Activated naive CD4-positive, alpha-beta T cell treated with anti-CD3 and anti-CD28 coated beads, Interleukin-2, amount 50 U/mL, for 72 hours (primary cell): ENCODE measurements around the gene GLI3. TPM values are rescaled to one million over a fixed set of nuclear protein-coding genes. Genes with fewer than 3 reads are reported as not detected.

ENCODE experiments used
- ATAC-seq, 2 donors: fragments of 150-1000 bp; cut with Tn5 transposase; 2 replicates each; pipeline ENCODE4 v1.10.0; 2021; ENCODE audit warnings: mild to moderate bottlenecking in 2 of 2, moderate library complexity in 2 of 2
- DNase-seq, 2 donors: peaks; one replicate each; pipeline ENCODE4 v3.0.0; 2021 to 2022; ENCODE audit warnings: low spot score in 2 of 2
- H3K27ac Mint-ChIP-seq, 2 donors: one replicate each; pipeline ENCODE4 v1.8.0; 2022; ENCODE audit warnings: mild to moderate bottlenecking in 2 of 2, mixed read lengths in 2 of 2
- H3K36me3 Mint-ChIP-seq, 2 donors: one replicate each; pipeline ENCODE4 v1.8.0; 2022; ENCODE audit warnings: mixed read lengths in 2 of 2
- H3K9me3 Mint-ChIP-seq, 2 donors: one replicate each; pipeline ENCODE4 v1.8.0; 2022; ENCODE audit warnings: mixed read lengths in 2 of 2
- total RNA-seq, 2 donors: library from RNA; stranded (reverse); gene quantifications; one replicate each; pipeline ENCODE4 v1.2.3, GENCODE V29; 2022

Gene GLI3
- total RNA-seq, 2 donors from 2014 or later = 0.14 to 0.64 TPM

GRCh38 chr7:41955451-41955850 lies 281.6 kb downstream of the GLI3 start:
- ATAC-seq (no peak), DNase-seq (no peak)
- no peaks in the 10 kb centered on the region for H3K36me3 Mint-ChIP-seq
- no peaks in the 10 kb centered on the region for H3K9me3 Mint-ChIP-seq
- H3K27ac Mint-ChIP-seq = no peak overlapping the region

GRCh38 chr7:41954976-41955375 lies 282.0 kb downstream of the GLI3 start:
- H3K9me3 Mint-ChIP-seq = no peaks in the 10 kb centered on the region
- ATAC-seq (no peak), DNase-seq (no peak)
- no peak overlapping the region for H3K27ac Mint-ChIP-seq
- no peaks in the 10 kb centered on the region for H3K36me3 Mint-ChIP-seq

GRCh38 chr7:41948503-41948902 lies 288.5 kb downstream of the GLI3 start:
- Mint-ChIP-seq H3K9me3 (no peaks in the 10 kb centered on the region), H3K36me3 (no peaks in the 10 kb centered on the region), H3K27ac (no peak overlapping the region)
- DNase-seq (no peak), ATAC-seq (no peak)

- ATAC-seq (peak; percentile 75 to 88), DNase-seq (peak; percentile 60 to 81)
- Mint-ChIP-seq H3K27ac (no peak overlapping the region), H3K9me3 (no peaks in the 10 kb centered on the region), H3K36me3 (no peaks in the 10 kb centered on the region)
Observed at GRCh38 chr7:41943094-41943577, 293.9 kb downstream of the GLI3 start.

GRCh38 chr7:41942468-41943093 lies 294.4 kb downstream of the GLI3 start:
- ATAC-seq = peak in 1 of 2 donors; percentile 27
- DNase-seq = no peak
- no peak overlapping the region for H3K27ac Mint-ChIP-seq
- H3K36me3 Mint-ChIP-seq = no peaks in the 10 kb centered on the region
- no peaks in the 10 kb centered on the region for H3K9me3 Mint-ChIP-seq

- Mint-ChIP-seq H3K9me3 (no peaks in the 10 kb centered on the region), H3K27ac (no peak overlapping the region), H3K36me3 (no peaks in the 10 kb centered on the region)
- peak; percentile 76 to 85 for ATAC-seq
- DNase-seq = peak in 1 of 2 donors; percentile 44
Observed at GRCh38 chr7:41940760-41941343, 296.2 kb downstream of the GLI3 start.

- Mint-ChIP-seq H3K9me3 (no peaks in the 10 kb centered on the region), H3K27ac (no peak overlapping the region)
- ATAC-seq = no peak
Observed at GRCh38 chr7:41938371-41938770, 298.6 kb downstream of the GLI3 start.

GRCh38 chr7:41933427-41933826 lies 303.6 kb downstream of the GLI3 start:
- H3K9me3 Mint-ChIP-seq = no peaks in the 10 kb centered on the region
- no peaks in the 10 kb centered on the region for H3K36me3 Mint-ChIP-seq
- ATAC-seq (no peak), DNase-seq (no peak)
- no peak overlapping the region for H3K27ac Mint-ChIP-seq

More at GRCh38 chr7:41938371-41938770, 298.6 kb downstream of the GLI3 start:
- H3K36me3 Mint-ChIP-seq = no peaks in the 10 kb centered on the region
- DNase-seq = no peak

- Mint-ChIP-seq H3K27ac (no peak overlapping the region), H3K36me3 (peaks cover 5 to 6% of the 10 kb centered on the region in 2 donors), H3K9me3 (no peaks in the 10 kb centered on the region)
- DNase-seq = no peak
- ATAC-seq = no peak
Observed at GRCh38 chr7:41931263-41931646, 305.8 kb downstream of the GLI3 start.

GRCh38 chr7:41930538-41931262 lies 306.3 kb downstream of the GLI3 start:
- DNase-seq = no peak
- H3K36me3 Mint-ChIP-seq = peaks cover 5 to 6% of the 10 kb centered on the region in 2 donors
- peak in 1 of 2 donors; percentile 77 for ATAC-seq
- no peaks in the 10 kb centered on the region for H3K9me3 Mint-ChIP-seq
- no peak overlapping the region for H3K27ac Mint-ChIP-seq

- peaks cover 5 to 6% of the 10 kb centered on the region in 2 donors for H3K36me3 Mint-ChIP-seq
- H3K27ac Mint-ChIP-seq = no peak overlapping the region
- DNase-seq = no peak
- no peak for ATAC-seq
- no peaks in the 10 kb centered on the region for H3K9me3 Mint-ChIP-seq
Observed at GRCh38 chr7:41928781-41929180, 308.2 kb downstream of the GLI3 start.

GRCh38 chr7:41928166-41928565 lies 308.8 kb downstream of the GLI3 start:
- Mint-ChIP-seq H3K27ac (no peak overlapping the region), H3K36me3 (peaks cover 5 to 6% of the 10 kb centered on the region in 2 donors), H3K9me3 (no peaks in the 10 kb centered on the region)
- ATAC-seq (no peak), DNase-seq (no peak)

- ATAC-seq = no peak
- H3K9me3 Mint-ChIP-seq = no peaks in the 10 kb centered on the region
- no peak for DNase-seq
- H3K36me3 Mint-ChIP-seq = peaks cover 5 to 6% of the 10 kb centered on the region in 2 donors
- H3K27ac Mint-ChIP-seq = peak overlapping the region in 1 of 2 donors; percentile 10
Observed at GRCh38 chr7:41927380-41927779, 309.6 kb downstream of the GLI3 start.

GRCh38 chr7:41925946-41926345 lies 311.1 kb downstream of the GLI3 start:
- Mint-ChIP-seq H3K9me3 (no peaks in the 10 kb centered on the region), H3K27ac (no peak overlapping the region), H3K36me3 (peaks cover 5 to 6% of the 10 kb centered on the region in 2 donors)
- no peak for ATAC-seq
- DNase-seq = no peak

GRCh38 chr7:41924796-41925195 lies 312.2 kb downstream of the GLI3 start:
- Mint-ChIP-seq H3K36me3 (peaks cover 5 to 6% of the 10 kb centered on the region in 2 donors), H3K9me3 (no peaks in the 10 kb centered on the region), H3K27ac (no peak overlapping the region)
- ATAC-seq (peak in 1 of 2 donors; percentile 71), DNase-seq (no peak)

GRCh38 chr7:41922373-41922772 lies 314.6 kb downstream of the GLI3 start:
- H3K36me3 Mint-ChIP-seq = peaks cover 0 to 2% of the 10 kb centered on the region in 2 donors
- ATAC-seq (no peak), DNase-seq (no peak)
- H3K27ac Mint-ChIP-seq = no peak overlapping the region
- H3K9me3 Mint-ChIP-seq = no peaks in the 10 kb centered on the region

- Mint-ChIP-seq H3K36me3 (no peaks in the 10 kb centered on the region), H3K27ac (no peak overlapping the region), H3K9me3 (no peaks in the 10 kb centered on the region)
- DNase-seq (no peak), ATAC-seq (no peak)
Observed at GRCh38 chr7:41921453-41921981, 315.5 kb downstream of the GLI3 start.
